CD14-positive monocyte (primary cell): ENCODE data around the gene TMEM175. TPM values are rescaled to one million over a fixed set of nuclear protein-coding genes. Genes with fewer than 3 reads are reported as not detected.

Experiments
- DNase-seq, 3 donors: peaks; one replicate each; pipeline ENCODE4 v3.0.0-alpha.2; 2011 to 2022
- H2AFZ ChIP-seq: 2 replicates; pipeline ENCODE4 v1.6.0; 2012; ENCODE audit warnings: mild to moderate bottlenecking, low read depth, low read length, inconsistent platforms; ENCODE audit not compliant: insufficient read depth, poor library complexity, severe bottlenecking
- H3K27ac ChIP-seq, 2 donors: 1 replicate in 1 of 2; 2 replicates in 1 of 2; pipeline ENCODE4 v1.5.1; 2012 to 2013; ENCODE audit warnings: low read length in 2 of 2, control low read depth in 1 of 2, inconsistent platforms in 1 of 2, low read depth in 1 of 2, mild to moderate bottlenecking in 1 of 2
- H3K27me3 ChIP-seq, 2 donors: one replicate each; pipeline versions ENCODE4 v1.6.0 to v1.6.1; 2011 to 2013; ENCODE audit warnings: low read length in 2 of 2; ENCODE audit not compliant: control insufficient read depth in 2 of 2, insufficient read depth in 2 of 2
- H3K36me3 ChIP-seq, 2 donors: replicated peaks in 1 of 2; 1 replicate in 1 of 2; 2 replicates in 1 of 2; pipeline versions ENCODE4 v1.5.1 to v1.6.1; 2012 to 2013; ENCODE audit warnings: low read length in 2 of 2, control low read depth in 1 of 2, inconsistent platforms in 1 of 2, mild to moderate bottlenecking in 1 of 2; ENCODE audit not compliant: insufficient read depth in 2 of 2, control insufficient read depth in 1 of 2
- H3K4me1 ChIP-seq, 2 donors: 1 replicate in 1 of 2; 2 replicates in 1 of 2; pipeline versions ENCODE4 v1.5.1 to v1.6.1; 2012 to 2013; ENCODE audit warnings: low read length in 2 of 2, control low read depth in 1 of 2, inconsistent platforms in 1 of 2, mild to moderate bottlenecking in 1 of 2, moderate library complexity in 1 of 2; ENCODE audit not compliant: insufficient read depth in 2 of 2, control insufficient read depth in 1 of 2
- H3K4me2 ChIP-seq: replicated peaks from 2 replicates; pipeline ENCODE3; 2012; ENCODE audit warnings: low read length, moderate library complexity, mild to moderate bottlenecking; ENCODE audit not compliant: poor library complexity, severe bottlenecking; ENCODE audit errors: extremely low read depth
- H3K4me3 ChIP-seq, 3 experiments: fragments of 200-600 bp in 1 of 3; sonication (generic) in 1 of 3; replicated peaks in 1 of 3; 1 replicate in 2 of 3; 2 replicates in 1 of 3; pipeline ENCODE4 v1.5.1; 2011 to 2013; ENCODE audit warnings: low read length in 3 of 3, mild to moderate bottlenecking in 3 of 3, control low read depth in 2 of 3, low read depth in 2 of 3, inconsistent platforms in 1 of 3, moderate library complexity in 1 of 3
- H3K79me2 ChIP-seq: 2 replicates; pipeline ENCODE4 v1.6.0; 2012; ENCODE audit warnings: mild to moderate bottlenecking, control low read depth, inconsistent platforms, low read length, moderate library complexity; ENCODE audit not compliant: insufficient read depth
- H3K9ac ChIP-seq: 2 replicates; pipeline ENCODE4 v1.6.0; 2017; ENCODE audit warnings: low read length, mild to moderate bottlenecking; ENCODE audit not compliant: insufficient read depth, poor library complexity, severe bottlenecking
- H3K9me3 ChIP-seq, 2 donors: replicated peaks in 1 of 2; 1 replicate in 1 of 2; 2 replicates in 1 of 2; pipeline versions ENCODE4 v1.5.1 to v1.6.1; 2012 to 2013; ENCODE audit warnings: low read length in 2 of 2, control low read depth in 1 of 2; ENCODE audit not compliant: control insufficient read depth in 1 of 2, insufficient read depth in 1 of 2
- H4K20me1 ChIP-seq: 2 replicates; pipeline ENCODE4 v1.6.0; 2012; ENCODE audit warnings: mild to moderate bottlenecking, low read length, control low read depth, moderate library complexity; ENCODE audit not compliant: insufficient read depth
- H3K27ac Mint-ChIP-seq, 7 donors: one replicate each; pipeline ENCODE4 v1.8.0; 2020; ENCODE audit warnings: mild to moderate bottlenecking in 7 of 7, mixed read lengths in 7 of 7, moderate library complexity in 6 of 7, inconsistent platforms in 2 of 7
- H3K27me3 Mint-ChIP-seq, 3 donors: one replicate each; pipeline ENCODE4 v1.8.0; 2021 to 2022; ENCODE audit warnings: low read depth in 3 of 3, mild to moderate bottlenecking in 3 of 3, mixed read lengths in 3 of 3, moderate library complexity in 3 of 3, inconsistent platforms in 1 of 3
- H3K36me3 Mint-ChIP-seq, 2 donors: one replicate each; pipeline ENCODE4 v1.8.0; 2020; ENCODE audit warnings: mixed read lengths in 2 of 2, inconsistent platforms in 1 of 2, mild to moderate bottlenecking in 1 of 2
- H3K4me1 Mint-ChIP-seq: one replicate; pipeline ENCODE4 v1.8.0; 2020; ENCODE audit warnings: mild to moderate bottlenecking, mixed read lengths
- H3K4me3 Mint-ChIP-seq, 2 donors: one replicate each; pipeline ENCODE4 v1.8.0; 2020; ENCODE audit warnings: mild to moderate bottlenecking in 2 of 2, mixed read lengths in 2 of 2, moderate library complexity in 1 of 2
- H3K9me3 Mint-ChIP-seq, 7 donors: one replicate each; pipeline ENCODE4 v1.8.0; 2020 to 2022; ENCODE audit warnings: mixed read lengths in 7 of 7, mild to moderate bottlenecking in 6 of 7, moderate library complexity in 6 of 7, inconsistent platforms in 2 of 7
- WGBS: methylation state at CpG from one replicate; pipeline ENCODE4 v1.1.5; 2013; ENCODE audit warnings: missing lambda C conversion rate; ENCODE audit not compliant: insufficient coverage; 5-methylcytosine and 5-hydroxymethylcytosine counted together
- intact Hi-C, 2 donors: fragments of 100-400 bp; cut with micrococcal nuclease; formaldehyde crosslinking; loops; one replicate each; pipeline versions ENCODE4 v1.15.0 to v1.15.1; 2023
- polyA plus RNA-seq, 3 donors: library from polyadenylated mRNA; depleted of rRNA in 1 of 3; unstranded in 2 of 3; stranded (reverse) in 1 of 3; fragments of 300-500 nt in 2 of 3; fragments of >200 nt in 1 of 3; fragmentation: Illumina TruSeq in 2 of 3; gene quantifications; 1 replicate in 2 of 3; 2 replicates in 1 of 3; pipeline ENCODE4 v1.2.3, GENCODE V29; 2012 to 2021
- TF ChIP-seq, protein P1 (sequence below): fragments of 200-600 bp; IDR thresholded peaks from one replicate; pipeline ENCODE4 v1.8.0; 2022; ENCODE audit warnings: antibody characterized with exemption, mild to moderate bottlenecking

Gene TMEM175
- polyA plus RNA-seq, 3 donors, result 18.9 to 216 (median 20.7) TPM

DNA sequence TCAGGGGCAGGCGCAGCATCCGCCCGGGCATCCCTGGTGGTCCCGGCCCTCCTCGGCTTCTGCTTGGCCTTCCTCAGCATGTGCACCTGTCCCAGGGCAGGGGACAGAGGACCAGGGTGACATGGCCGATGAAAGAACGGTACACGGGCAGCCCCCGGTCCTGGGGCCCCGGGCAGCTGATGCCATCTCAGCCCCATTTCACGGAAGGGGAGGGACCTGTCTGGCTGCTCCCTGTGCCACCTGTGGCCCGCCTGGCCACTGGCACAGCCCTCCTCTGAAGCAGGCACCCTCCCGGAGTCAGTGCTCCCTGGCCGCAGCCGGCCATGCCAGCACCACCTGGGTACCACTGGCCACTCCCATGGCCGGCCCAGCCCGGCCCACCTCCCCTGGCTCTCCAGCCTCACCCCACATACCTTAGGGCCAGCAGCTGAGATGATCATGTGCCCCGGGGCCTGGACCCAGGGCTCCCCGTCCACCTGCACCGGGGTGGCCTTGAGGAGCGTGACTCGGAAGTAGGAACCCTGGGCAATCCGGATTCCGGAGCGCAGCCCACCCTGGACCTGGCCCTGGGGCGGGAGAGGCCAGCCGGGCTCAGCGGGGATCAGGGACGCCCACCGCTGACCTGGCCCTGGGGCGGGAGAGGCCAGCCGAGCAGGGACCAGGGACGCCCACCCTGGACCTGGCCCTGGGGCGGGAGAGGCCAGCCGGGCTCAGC lies 28.5 kb downstream of the TMEM175 start:
- peaks cover 28 to 59% of the 10 kb centered on the region in 2 donors for H3K36me3 Mint-ChIP-seq
- Histone ChIP-seq H3K9ac (no peak overlapping the region), H3K27ac (no peak overlapping the region), H3K9me3 (no peaks in the 10 kb centered on the region), H3K4me2 (no peak overlapping the region), H3K4me3 (no peak overlapping the region), H3K27me3 (no peaks in the 10 kb centered on the region), H2AFZ (no peak overlapping the region), H3K36me3 (peaks cover 30 to 92% of the 10 kb centered on the region in 2 donors), H3K79me2 (no peaks in the 10 kb centered on the region), H4K20me1 (peaks cover 22% of the 10 kb centered on the region), H3K4me1 (no peaks in the 10 kb centered on the region)
- no peak overlapping the region for H3K27ac Mint-ChIP-seq
- H3K4me3 Mint-ChIP-seq, result no peak overlapping the region
- no peaks in the 10 kb centered on the region for H3K4me1 Mint-ChIP-seq
- TF ChIP-seq, protein P1, sequence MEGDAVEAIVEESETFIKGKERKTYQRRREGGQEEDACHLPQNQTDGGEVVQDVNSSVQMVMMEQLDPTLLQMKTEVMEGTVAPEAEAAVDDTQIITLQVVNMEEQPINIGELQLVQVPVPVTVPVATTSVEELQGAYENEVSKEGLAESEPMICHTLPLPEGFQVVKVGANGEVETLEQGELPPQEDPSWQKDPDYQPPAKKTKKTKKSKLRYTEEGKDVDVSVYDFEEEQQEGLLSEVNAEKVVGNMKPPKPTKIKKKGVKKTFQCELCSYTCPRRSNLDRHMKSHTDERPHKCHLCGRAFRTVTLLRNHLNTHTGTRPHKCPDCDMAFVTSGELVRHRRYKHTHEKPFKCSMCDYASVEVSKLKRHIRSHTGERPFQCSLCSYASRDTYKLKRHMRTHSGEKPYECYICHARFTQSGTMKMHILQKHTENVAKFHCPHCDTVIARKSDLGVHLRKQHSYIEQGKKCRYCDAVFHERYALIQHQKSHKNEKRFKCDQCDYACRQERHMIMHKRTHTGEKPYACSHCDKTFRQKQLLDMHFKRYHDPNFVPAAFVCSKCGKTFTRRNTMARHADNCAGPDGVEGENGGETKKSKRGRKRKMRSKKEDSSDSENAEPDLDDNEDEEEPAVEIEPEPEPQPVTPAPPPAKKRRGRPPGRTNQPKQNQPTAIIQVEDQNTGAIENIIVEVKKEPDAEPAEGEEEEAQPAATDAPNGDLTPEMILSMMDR, result no peak
- no peaks in the 10 kb centered on the region for H3K27me3 Mint-ChIP-seq
- WGBS, result 96% methylated on average over 35 of the region's 35 CpGs
- intact Hi-C loops, result no loop called here
- no peak for DNase-seq
- H3K9me3 Mint-ChIP-seq, result no peaks in the 10 kb centered on the region

DNA sequence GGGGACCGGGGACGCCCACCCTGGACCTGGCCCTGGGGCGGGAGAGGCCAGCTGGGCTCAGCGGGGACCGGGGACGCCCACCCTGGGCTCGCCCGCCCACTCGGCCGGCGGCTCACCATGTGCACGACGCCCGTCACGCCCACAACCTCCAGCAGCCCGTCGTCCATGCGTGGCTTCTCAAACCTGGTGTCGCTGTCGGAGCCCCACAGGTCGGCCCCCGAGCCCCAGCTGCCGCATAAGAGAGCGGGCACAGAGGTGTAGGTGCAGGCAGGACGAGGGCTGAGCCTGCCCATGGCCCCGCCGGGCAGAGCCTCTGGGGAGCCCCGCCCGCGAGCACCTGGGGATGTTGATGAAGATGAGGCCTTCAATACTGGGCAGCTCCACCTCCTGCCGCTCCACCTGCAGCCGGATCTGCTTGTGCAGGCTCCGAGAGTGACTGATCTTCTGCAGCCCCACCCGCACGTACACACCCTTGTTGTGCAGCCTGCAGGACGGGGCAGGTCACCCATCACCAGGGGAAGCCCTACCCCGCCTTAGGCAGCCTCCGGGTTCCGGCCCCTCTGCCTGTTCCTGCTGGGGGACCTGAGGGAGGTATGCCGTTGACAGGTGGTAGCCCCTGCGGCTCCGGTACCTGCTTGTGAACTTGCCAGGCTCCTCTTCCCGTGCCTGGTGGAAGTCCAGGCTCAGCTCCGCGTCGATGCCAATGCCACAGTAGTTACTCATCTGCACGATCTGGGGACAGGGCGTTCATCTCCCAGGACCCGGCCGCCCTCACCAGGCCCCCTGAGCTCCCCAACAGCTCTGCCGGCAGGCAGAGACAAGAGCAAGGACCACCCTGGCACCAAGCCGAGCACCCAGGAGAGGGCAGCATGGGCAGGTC lies 29.3 kb downstream of the TMEM175 start:
- H3K36me3 Mint-ChIP-seq, result peaks cover 31 to 54% of the 10 kb centered on the region in 2 donors
- intact Hi-C loops, result no loop called here
- Histone ChIP-seq H3K4me1 (no peaks in the 10 kb centered on the region), H3K27me3 (no peaks in the 10 kb centered on the region), H3K9me3 (no peaks in the 10 kb centered on the region), H3K79me2 (no peaks in the 10 kb centered on the region), H3K36me3 (peaks cover 34 to 92% of the 10 kb centered on the region in 2 donors), H3K4me3 (no peak overlapping the region), H4K20me1 (peaks cover 22% of the 10 kb centered on the region), H3K4me2 (no peak overlapping the region), H3K27ac (no peak overlapping the region), H3K9ac (no peak overlapping the region), H2AFZ (no peak overlapping the region)
- H3K27me3 Mint-ChIP-seq, result no peaks in the 10 kb centered on the region
- WGBS, result 98% methylated on average over 42 of the region's 52 CpGs
- DNase-seq, result no peak
- no peaks in the 10 kb centered on the region for H3K9me3 Mint-ChIP-seq
- H3K4me3 Mint-ChIP-seq, result no peak overlapping the region
- no peaks in the 10 kb centered on the region for H3K4me1 Mint-ChIP-seq
- H3K27ac Mint-ChIP-seq, result no peak overlapping the region
- TF ChIP-seq, protein P1, result no peak
